HuH-7.5 (cell line): ENCODE results near the gene AUTS2.

Source experiments
- DNase-seq: peaks from one replicate; pipeline ENCODE4 v3.0.0; 2011; ENCODE audit warnings: low spot score

The AUTS2 gene

GRCh38 chr7:70132852-70133690, 534.8 kb downstream of the AUTS2 start:
- DNase-seq: no peak

DNA sequence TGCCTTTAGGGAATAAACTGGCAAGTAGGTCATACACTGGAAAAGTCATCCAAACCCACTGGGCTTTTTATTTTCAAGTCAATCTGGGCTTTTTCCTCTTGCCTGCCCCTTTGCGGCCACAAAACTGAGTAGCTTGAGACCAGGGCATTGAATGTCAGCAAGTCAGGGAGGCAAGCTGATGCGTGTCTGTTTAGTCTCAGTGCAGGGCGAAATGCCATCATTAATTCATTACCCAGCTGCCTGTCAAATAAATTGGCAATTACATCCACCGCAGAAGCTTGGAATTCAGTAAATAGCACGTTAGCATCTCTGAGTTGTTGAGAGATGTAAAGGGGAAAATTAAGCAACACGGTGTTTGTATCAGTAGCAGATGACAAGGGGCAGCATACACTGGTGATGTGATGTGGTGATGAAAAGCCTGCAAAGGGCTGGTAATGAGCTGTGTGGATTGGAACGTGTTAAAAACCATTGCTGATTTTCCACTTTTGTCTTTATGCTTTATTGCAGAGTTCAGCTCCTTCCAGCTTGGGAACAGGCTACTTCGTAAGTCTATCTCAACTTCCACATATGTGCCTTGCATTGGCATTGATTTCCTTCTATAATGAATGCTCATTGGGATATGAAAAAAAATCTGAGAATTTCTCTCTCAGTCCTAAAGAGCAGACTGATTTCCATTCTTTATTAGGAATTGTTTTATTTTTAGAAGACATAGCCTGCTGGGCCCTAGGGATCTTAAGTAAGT, 535.9 kb downstream of the AUTS2 start:
- no peak for DNase-seq

DNA sequence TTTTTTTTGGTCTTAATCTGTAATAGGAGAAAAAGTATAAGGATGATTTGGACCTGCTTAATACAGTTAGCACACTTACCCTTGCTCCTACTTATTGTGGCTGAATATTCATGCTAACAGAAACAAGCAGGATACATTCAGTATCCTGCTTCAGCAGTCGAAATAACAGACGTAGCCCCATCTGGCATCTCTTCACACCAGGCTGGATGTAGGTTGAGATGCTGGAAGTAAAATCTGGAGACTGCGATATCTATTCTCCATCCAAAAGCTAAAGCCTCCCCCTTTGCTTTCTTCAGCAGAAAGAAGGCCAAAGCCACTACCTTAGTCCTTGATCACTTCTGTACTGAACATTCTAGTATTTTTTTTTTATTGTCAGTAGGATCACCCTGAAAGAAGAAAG, 537.4 kb downstream of the AUTS2 start:
- DNase-seq: no peak

DNA sequence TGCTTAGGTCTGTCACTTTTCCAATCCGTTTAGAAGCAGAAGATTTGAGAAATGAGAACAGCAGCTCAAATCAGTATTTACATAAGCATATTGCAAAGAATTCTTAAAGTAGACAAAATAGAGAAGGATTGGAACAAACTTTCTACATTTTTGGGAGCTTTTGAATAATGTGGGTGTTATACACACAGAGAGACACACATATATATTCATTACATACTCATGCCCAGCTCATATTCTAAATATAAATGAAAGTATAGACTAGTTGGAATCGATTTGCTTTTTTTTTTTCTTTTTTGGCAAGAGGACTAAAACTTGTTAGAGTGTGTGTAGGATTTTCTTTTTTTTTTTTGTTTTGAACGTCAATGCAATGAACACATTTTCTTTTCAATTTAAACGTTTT, 538.9 kb downstream of the AUTS2 start:
- DNase-seq: no peak

- no peak for DNase-seq
Observed at GRCh38 chr7:70142247-70142932, 544.1 kb downstream of the AUTS2 start.

GRCh38 chr7:70143075-70144044, 545.1 kb downstream of the AUTS2 start:
- DNase-seq: no peak

DNA sequence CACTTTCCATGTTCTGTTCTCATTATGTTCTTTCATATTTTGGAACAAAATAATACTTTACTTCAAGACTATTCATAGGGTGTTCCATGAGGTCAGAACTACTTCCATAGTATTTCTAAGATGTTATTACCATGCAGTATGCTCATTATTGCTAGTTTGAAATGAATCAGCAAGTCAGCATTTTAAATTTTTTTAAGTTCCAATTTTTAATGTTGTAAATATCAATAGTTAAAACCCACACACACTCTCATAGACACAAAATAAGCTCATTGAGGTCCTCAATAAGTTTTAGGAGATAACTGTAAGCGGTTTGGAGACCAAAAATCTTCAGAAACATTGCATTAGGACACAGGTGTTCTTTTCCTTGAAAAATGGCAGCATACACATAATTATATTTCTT, 550.7 kb downstream of the AUTS2 start:
- no peak for DNase-seq

- no peak for DNase-seq
Observed at GRCh38 chr7:70152313-70152712, 554.0 kb downstream of the AUTS2 start.

GRCh38 chr7:70153933-70154332, 555.7 kb downstream of the AUTS2 start:
- no peak for DNase-seq

DNA sequence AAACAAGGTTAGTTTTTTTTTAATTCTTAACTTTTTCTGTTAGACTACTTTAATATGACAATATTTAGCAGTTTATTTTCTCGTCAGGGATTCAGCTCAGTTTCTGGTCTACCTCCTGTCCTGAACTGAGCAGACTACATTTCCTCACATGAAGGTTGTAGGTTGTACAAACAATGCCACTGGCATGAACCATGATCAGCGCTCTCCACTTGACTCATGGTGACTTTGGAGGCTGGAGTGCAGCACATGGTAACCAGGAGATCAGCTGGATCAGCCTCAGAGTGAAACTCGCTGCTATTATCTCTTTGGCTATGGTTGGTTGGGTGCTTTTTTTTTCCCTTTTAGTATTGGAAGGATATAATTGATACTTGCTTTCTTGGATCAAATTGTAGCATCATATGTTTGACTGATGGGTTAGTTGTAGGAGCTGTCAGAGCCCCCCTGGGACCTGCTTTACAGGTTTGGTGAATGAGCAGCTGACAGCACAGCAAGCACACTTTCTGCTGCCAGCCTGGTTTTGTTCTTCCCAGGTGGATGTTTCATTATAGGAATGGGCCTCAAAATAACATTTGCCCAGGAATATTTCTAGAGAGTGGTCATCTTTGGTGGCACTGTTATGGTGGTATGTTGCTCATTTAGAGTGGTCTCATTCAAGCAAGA, 556.4 kb downstream of the AUTS2 start:
- DNase-seq: no peak

DNA sequence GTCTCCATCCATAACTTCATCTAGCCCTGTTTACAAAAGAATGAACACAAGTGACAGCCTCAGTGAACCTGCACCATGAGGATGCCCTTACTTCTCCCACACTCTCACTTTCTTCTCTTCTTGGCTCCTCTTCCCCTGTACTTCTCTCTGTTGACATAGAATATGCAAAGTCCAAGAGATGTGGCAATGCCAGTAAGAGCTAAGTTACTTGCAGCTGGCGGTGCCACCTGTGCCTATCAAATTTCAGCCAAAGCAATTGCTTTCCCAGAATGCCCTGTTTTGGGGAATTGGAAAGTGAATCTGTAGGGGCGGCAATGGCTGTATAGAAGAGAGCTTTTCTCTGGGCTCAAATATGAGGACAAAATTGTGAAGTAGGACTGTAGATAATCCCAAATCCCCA, 557.8 kb downstream of the AUTS2 start:
- no peak for DNase-seq

GRCh38 chr7:70159121-70159520, 560.8 kb downstream of the AUTS2 start:
- no peak for DNase-seq

DNA sequence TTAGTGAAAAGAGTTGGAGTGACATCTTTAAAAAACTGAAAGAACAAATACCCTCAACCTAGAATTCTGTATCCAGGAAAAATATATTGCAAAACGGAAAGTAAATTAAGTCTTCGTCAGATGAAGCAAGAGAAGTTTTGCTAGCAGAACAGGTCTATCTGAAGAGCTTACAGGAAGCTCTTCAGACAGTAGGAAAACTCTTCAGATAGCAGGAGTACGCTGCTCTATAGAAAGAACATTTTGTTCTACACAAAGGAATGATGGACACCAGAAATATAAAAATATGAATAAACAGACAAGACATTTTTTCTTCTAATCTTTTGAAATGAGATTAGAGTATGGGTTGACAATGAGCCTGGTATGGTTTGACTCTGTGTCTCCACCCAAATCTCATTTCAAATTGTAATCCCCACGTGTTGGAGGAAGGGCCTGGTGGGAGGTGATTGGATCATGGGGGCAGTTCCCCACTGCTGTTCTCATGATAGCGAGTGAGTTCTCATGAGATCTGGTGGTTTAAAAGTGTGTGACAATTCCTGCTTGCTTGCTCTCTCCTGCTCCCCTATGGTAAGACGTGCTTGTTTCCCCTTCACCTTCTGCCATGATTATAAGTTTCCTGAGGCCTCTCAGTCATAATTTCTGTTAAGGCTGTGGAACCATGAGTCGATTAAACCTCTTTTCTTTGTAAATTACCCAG, 567.3 kb downstream of the AUTS2 start:
- DNase-seq: no peak

GRCh38 chr7:70171369-70171920, 573.2 kb downstream of the AUTS2 start:
- DNase-seq: no peak

DNA sequence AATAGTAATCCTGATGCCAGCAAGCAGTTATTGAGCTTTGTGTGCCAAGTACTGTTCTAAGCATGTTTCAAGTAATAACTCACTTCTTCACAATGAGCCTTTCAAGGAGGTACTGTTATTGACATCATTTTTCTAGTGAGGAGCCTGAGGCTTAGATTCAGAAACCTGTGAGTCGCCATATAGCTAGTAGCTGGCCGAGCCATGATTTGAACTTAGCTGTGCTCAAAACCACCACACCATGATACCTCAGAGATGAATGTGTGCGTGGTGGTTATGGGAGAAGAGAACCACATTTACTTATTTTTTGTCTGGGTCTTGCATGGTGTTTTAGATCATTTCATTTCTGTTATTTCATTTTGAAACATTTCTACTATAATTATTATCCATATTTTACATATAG, 578.9 kb downstream of the AUTS2 start:
- DNase-seq: no peak

GRCh38 chr7:70178211-70178610, 579.9 kb downstream of the AUTS2 start:
- no peak for DNase-seq

GRCh38 chr7:70178787-70179186, 580.5 kb downstream of the AUTS2 start:
- DNase-seq: no peak

GRCh38 chr7:70182521-70182920, 584.2 kb downstream of the AUTS2 start:
- no peak for DNase-seq

- no peak for DNase-seq
Observed at GRCh38 chr7:70183278-70183677, 585.0 kb downstream of the AUTS2 start.
